GM21723 (cell line): ENCODE data around the gene KIF1A.

Experiments
- ATAC-seq: cut with Tn5 transposase; IDR thresholded peaks from one replicate; pipeline ENCODE4 v1.9.1; 2021; ENCODE audit warnings: mild to moderate bottlenecking, moderate library complexity; ENCODE audit not compliant: unreplicated experiment

KIF1A gene

GRCh38 chr2:240806459-240806858, 13.6 kb downstream of the KIF1A start:
- ATAC-seq, result no peak

GRCh38 chr2:240806006-240806405, 14.0 kb downstream of the KIF1A start:
- no peak for ATAC-seq

- no peak for ATAC-seq
Measured at GRCh38 chr2:240803191-240803590, 16.8 kb downstream of the KIF1A start.

- no peak for ATAC-seq
Measured at GRCh38 chr2:240799033-240799820, 20.8 kb downstream of the KIF1A start.

GRCh38 chr2:240798327-240798905, 21.6 kb downstream of the KIF1A start:
- ATAC-seq, result no peak

- no peak for ATAC-seq
Measured at GRCh38 chr2:240797914-240798313, 22.1 kb downstream of the KIF1A start.

GRCh38 chr2:240797500-240797895, 22.5 kb downstream of the KIF1A start:
- no peak for ATAC-seq

- ATAC-seq, result no peak
Measured at GRCh38 chr2:240796543-240797499, 23.2 kb downstream of the KIF1A start.

- no peak for ATAC-seq
Measured at GRCh38 chr2:240795916-240796510, 24.0 kb downstream of the KIF1A start.

- ATAC-seq, result no peak
Measured at GRCh38 chr2:240795454-240795853, 24.6 kb downstream of the KIF1A start.

GRCh38 chr2:240794178-240794721, 25.8 kb downstream of the KIF1A start:
- ATAC-seq, result no peak

GRCh38 chr2:240793313-240794177, 26.5 kb downstream of the KIF1A start:
- ATAC-seq, result no peak

GRCh38 chr2:240792629-240793312, 27.2 kb downstream of the KIF1A start:
- ATAC-seq, result no peak

GRCh38 chr2:240791821-240792628, 28.0 kb downstream of the KIF1A start:
- no peak for ATAC-seq

- ATAC-seq, result no peak
Measured at GRCh38 chr2:240791221-240791800, 28.7 kb downstream of the KIF1A start.

- ATAC-seq, result no peak
Measured at GRCh38 chr2:240790370-240791220, 29.4 kb downstream of the KIF1A start.
